GM21576 (cell line): ENCODE data around the gene RPS6KA5.

Experiments used
- ATAC-seq: cut with Tn5 transposase; IDR thresholded peaks from one replicate; pipeline ENCODE4 v1.9.1; 2021; ENCODE audit warnings: mild to moderate bottlenecking, moderate library complexity; ENCODE audit not compliant: unreplicated experiment

The RPS6KA5 gene

GRCh38 chr14:91029456-91030217 is 30.8 kb downstream of the RPS6KA5 start:
- no peak for ATAC-seq

DNA sequence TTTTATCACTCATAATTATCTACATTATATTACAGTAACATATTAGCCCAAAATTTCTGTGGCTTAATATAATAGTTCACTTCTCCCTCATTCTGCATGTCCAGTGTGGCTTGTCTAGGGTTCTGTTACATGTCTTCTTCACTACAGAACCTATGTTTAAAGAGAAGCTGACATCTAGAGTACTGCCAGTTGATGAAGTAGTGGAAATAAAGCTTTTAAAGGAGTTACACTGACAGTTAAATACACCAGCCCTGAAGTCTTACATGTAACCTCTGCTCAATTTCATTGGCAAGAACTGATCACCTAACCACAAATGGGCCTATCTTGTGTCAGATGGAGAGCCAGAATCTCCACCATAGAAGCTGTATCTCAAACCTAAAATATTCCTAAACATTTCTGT is 32.9 kb downstream of the RPS6KA5 start:
- ATAC-seq, result no peak

DNA sequence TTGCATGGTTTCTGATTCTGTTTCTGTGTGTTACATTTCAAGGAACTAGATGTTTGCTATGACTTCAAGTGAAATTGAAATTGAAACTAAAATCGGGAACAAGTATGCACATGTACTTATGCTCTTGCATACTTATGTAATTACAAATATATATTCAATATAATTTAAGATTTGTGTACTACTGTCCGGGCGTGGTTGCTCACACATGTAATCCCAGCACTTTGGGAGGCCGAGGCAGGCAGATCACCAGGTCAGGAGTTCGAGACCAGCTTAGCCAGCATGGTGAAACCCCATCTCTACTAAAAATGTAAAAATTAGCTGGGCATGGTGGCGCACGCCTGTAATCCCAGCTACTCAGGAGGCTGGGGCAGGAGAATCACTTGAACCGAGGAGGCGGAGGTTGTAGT is 37.8 kb downstream of the RPS6KA5 start:
- peak; percentile 87 for ATAC-seq

DNA sequence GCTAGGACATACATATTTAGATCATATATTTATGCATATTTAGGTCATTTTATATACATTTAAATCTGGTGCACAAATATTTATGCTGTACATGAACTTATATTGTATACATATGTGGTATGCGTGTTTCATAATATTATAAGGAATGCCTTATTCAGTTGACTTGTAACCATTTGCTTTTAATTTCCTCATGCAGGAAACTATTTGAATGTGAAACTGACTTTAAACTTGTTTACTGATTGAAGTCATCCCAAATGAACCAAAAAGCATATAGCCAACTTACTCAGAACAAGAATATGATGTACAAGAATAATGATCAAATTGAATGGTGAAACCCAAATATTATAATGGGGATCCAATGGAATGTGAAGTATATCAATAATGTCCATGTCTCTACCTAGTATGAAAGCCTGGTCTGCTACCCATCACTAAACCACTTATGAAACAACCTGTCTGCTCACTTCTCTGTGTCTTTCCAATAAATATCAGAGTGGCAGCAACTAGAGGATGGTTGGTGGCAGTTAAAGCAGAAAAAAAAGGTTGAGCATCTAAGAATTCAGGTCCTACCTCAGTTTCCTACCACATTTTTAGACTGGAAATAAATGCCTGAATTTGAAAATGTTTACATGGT is 38.3 kb downstream of the RPS6KA5 start:
- peak; percentile 40 for ATAC-seq

DNA sequence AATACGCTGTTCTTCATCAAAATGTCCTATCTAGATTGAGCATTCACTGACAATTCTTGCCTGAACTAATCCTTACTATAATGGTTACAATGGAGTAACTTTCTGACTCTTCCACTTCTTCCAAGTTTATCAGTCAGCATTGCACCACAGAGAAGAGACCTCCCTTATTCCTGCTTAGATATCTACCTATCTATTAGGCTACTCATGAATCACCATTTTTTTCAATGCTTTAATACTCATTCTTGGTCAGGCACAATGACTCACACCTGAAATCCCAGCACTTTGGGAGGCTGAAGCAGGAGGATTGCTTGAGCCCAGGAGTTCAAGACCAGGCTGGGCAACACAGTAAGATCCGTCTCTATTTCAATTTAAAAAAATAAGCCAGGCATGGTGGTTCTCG is 39.3 kb downstream of the RPS6KA5 start:
- no peak for ATAC-seq

DNA sequence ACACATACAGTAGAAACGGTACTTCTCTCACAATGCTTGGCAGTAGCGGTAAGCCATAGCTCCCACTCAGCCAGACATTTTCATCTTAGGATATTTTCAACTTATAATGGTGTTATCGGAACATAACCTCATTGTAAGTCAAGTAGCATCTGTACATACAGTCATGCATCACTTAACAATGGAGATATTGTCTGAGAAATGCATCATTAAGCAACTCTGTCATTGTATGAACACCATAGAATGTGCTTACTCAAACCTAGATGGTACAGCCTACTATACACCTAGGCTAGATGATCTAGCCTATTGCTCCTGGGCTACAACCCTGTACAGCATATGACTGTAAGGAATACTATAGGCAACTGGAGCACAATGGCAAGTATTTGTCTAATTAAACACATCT is 40.8 kb downstream of the RPS6KA5 start:
- ATAC-seq, result no peak

DNA sequence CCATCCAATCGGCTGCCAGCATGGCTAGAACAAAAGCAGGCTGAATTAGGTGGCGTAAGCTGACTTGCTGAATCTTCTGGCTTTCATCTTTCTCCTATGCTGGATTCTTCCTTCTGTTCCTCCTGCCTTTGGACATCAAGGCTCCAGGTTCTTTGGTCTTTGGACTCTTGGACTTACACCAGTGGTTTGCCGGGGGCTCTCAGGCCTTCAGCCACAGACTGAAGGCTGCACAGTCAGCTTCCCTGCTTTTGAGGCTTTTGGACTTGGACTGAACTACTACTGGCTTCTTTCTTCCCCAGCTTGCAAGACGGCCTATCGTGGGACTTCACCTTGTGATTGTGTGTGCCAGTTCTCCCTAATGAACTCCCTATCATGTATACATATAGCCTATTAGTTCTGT is 42.0 kb downstream of the RPS6KA5 start:
- no peak for ATAC-seq

DNA sequence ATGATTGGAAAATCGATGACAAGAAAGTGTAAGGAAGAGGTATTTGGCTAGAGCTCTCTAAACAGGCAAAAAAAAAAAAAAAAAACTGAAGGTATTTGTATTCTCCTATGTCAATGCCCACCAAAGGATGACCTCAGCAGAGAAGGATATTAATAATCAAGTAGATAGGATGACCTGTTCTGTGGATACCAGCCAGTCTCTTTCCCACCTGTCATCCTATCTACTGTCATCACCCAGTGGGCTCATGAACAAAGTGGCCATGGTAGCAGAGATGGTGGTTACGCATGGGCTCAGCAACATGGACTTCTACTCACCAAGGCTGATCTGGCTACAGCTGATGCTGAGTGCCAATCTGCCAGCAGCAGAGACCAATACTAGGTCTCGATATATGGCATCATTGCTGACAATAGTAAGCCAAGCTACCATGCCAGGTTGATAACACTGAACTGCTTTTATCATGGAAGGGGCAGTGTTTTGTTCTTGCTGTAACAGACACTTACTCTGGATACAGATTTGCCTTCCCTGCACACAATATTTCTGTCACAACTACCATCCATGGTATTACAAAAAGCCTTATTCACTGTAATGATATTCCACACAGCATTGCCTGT is 43.5 kb downstream of the RPS6KA5 start:
- no peak for ATAC-seq

DNA sequence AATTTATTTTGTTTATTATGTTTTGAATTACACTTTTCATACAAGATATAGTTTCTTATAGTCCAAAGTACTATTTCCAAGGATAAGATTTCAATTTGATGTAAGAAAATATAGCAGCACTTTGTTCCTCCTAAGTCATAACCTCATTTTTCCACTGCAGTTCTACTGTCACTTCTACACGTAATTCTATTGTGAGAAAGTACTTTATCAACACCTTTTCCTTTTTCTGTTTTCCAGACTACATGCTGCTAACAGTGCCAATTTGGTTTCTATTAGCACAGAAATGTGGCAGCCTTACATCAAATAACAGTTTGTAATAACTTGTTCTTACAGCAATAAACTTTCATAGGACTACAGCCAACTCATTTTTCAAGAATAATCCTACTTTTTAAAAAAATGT is 45.0 kb downstream of the RPS6KA5 start:
- ATAC-seq, result no peak

DNA sequence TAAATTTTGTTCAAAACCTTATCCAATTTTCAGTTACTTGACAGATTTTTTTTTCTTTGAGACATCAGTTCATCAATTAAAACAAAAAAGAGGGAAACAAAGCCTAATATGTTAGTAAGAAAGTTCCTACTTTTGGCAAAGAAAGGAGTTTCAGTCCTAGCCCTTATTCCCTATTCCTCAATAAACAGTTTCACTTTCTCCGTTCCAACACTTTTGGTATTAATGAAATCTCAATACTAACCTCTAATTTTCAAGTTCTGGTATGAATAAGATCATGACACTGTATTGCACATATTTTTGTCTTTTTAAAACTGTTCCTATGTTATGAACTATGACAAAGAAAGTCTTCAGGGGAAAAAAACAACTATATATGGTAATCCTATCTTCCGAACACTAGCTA is 48.4 kb downstream of the RPS6KA5 start:
- ATAC-seq, result no peak

DNA sequence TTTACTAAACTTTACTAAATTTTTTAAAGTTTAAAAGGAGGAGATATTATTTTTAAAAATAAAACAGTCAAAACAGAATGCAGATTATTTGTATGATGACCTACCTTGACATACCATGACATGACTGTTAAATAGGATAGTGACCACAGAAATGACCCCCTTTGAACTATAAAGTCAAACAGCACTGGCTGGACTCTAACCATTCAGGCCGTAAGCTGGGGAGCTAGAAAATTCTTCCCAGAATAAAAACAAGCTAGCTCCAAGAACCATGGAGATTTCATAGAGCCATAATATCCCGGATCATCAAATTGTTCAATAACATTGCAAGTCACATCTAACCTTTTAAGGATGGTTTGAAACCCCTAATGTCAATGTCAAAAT is 50.3 kb downstream of the RPS6KA5 start:
- no peak for ATAC-seq

DNA sequence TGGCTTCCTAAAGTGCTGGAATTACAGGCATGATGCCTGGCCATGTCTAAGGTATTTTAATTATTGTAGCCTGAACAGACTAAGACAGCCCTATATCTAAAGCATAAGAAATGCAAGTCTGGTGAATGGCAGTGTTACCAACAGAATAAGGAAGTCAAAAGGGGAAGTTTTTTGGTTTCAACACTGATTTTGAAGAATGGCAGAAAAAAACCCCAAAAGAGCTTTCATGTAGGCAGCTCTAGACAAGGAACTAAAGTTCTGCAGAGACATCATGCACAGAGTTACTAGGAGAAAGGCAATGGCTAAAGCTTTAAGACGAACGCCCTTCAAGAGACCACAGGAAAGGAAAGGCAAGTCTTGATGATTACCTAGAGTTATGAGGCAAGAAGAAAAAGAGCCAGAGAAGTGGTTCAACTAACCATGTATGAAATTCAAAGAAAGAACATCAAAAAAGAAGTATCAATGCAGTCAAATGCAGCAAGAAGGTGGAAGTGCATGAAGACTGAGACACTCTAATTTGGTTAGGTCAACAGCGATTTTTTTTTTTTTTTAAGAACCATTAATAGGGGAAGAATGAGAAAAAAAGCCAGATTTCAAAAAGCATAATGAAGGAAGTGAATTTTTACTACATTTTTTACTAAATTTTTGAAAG is 50.8 kb downstream of the RPS6KA5 start:
- ATAC-seq, result peak; percentile 92

DNA sequence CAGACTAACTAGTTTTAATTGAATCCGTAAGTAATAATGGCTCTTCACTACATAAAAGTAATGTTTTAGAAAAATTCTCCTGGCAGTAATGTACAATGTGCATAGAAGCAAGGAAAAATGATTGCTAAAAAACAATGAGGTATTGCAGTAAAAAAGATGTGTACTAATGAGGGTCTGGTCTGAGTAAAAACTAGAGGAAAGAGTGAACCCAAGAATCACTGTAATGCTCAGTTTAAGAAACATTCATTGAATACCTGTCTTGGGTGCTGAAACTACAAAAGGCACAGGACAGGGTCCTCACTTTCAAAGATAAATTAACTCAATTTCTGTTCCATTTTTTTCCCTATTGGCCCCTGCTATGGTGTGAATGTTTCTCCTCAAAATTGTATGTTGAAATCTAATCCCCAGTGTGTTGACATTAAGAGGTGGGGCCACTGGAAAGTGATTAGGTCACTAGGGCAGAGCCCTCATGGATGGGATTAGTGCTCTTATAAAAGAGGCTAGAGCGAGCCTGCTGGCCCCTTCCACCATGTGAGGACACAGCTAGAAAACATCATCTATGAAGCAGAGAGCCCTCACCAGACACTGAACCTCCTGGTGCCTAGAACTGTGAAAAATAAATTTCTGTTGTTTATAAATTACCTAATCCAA is 51.6 kb downstream of the RPS6KA5 start:
- ATAC-seq, result no peak

DNA sequence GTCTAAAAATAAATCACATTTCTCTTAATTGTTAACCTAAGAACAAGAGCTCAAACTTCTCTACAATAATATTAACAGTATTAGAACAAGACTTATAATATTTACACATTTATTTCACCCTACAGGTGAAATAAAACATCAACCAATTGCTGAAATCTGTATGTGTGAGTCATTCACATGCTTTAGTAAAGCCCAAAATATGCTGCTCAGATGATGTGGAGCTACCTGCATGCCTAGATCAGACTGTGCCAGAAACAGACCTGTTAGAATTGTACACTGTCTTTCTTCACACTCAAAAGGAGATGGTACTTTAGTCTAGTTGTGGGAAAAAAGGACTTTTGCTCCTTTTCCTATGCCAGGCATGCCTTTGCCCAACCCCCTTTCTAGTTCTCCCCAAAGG is 54.7 kb downstream of the RPS6KA5 start:
- ATAC-seq, result no peak

DNA sequence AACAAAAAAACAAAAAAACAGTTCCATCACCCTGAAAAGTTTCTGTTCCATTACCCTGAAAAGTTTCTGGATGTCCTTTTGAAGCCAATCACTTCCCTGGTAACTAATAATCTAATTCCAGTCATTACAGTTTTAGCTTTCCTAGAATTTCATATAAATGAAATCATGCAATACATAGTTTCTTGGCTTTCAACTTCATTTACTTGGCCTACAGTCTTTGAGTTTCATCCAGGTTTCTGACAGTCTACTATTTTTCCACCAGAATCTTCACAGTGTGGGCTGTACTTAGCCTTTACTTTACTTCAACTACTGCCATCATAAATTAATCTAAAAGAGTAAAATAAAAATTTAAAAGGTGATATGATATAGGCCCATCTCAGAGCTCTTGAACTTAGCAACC is 55.5 kb downstream of the RPS6KA5 start:
- no peak for ATAC-seq

DNA sequence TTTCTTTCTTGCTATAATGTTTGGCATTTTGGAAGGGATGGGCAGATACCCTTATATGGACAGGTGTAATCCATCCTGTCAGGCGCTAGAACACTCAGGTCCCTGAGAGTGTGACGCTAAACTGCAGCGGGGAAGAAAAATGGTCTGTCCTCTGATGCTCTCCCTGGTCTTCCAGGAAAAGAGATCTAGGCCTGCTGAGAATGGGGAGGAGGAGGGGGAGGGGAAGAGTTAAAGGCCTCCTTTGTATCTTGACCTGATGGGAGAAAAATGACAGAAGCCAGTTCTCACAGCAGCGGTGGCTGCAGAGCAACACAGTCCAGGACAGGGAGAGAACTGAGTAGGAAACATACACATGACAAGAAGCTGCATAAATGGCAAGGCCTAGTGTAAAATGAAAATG is 61.1 kb downstream of the RPS6KA5 start:
- no peak for ATAC-seq

DNA sequence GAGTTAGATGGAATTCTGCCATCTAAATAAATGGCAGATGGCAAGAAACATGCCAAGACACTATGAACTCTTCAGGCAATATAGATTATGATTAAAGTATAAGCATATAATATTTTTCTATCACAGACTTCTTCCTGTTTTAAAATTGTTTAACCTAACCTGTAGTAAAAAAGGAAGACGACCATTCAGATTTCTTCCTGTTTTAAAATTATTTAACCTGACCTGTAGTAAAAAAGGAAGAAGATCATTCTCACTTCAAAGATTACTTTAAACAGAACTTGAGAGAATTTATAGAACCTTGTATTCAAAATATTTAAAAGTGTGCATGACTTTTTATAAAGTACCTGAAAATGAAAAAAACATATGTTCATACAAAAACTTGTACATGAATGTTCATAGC is 63.5 kb downstream of the RPS6KA5 start:
- ATAC-seq, result no peak

- ATAC-seq, result no peak
Measured at GRCh38 chr14:90995785-90996184, 64.7 kb downstream of the RPS6KA5 start.

GRCh38 chr14:90993792-90994191 is 66.6 kb downstream of the RPS6KA5 start:
- ATAC-seq, result no peak

DNA sequence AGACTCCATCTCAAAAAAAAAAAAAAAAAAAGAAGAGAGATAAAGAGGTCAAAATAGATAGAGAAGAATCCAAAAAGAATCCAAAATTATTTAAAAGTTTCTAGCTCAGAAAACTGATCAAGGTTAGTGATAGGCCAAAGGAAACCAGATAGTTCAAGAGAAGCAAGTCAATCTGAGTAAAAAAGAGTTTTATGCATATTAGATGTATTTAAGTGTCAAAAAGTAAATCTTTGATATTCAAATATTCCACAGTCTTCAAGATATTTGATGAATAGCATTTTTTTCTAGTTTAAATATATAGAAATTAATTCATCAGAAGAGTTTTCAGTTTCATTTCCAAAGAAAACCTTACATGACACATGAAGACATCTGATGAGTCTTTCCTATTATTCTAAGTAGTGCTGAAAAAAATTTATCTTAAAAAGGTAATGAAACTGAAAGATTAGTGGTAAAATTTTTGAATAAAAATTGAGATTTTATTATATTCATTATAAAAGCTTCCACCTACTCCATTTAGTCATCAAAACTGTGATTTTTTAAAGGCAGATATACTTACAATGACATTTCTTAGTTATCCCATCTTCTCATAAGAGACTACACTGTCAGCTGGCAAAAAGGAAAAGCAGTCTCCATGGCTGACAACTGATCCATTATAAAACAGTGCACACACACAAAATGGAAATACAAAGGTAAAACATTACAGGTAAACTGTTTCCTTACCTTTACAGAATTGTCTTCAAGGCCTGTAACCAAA is 68.6 kb downstream of the RPS6KA5 start:
- ATAC-seq, result no peak

DNA sequence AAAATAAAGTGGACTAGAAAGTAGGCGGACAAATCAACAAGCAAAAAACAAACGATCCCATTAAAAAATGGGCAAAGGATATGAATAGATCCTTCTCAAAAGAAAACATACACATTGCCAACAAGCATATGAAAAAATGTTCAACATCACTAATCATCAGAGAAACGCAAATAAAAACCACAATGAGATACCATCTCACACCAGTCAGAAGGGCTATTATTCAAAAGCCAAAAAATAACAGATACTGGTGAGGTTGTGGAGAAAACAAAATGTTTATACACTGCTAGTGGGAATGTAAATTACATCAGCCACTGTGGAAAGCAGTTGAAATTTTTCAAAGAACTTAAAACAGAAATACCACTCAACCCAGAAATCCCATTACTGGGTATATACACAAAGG is 70.3 kb downstream of the RPS6KA5 start:
- no peak for ATAC-seq
